Stimulated activated CD8-positive, alpha-beta memory T cell treated with anti-CD3 and anti-CD28 coated beads, Interleukin-4, amount 100 ng/mL, for 24 hours (primary cell): ENCODE data around the gene TMA7.
"Not testable (repeated sequence)": the region's sequence is repeated elsewhere in the genome, so short reads cannot be mapped to it uniquely, and the experiment has no call there.

Experiments used
- DNase-seq: peaks from one replicate; pipeline ENCODE4 v3.0.0-alpha.2; 2020; ENCODE audit warnings: low read depth

The TMA7 gene

DNA sequence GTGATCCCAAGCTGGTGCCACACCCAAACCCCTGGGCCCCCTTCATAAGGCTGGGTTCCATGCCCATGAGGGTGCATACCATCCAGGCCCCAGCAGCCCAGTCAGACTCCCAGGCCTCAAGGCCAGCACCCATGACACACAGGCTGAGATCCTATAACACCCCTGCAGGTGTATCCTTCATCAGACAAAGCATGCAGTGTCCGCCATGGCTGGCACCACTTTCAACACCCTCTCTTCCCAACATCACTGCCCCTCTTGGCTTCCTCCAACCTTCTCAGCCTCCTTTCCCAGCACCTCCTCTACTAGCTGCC lies 3.6 kb upstream of the TMA7 start:
- DNase-seq, result no peak

DNA sequence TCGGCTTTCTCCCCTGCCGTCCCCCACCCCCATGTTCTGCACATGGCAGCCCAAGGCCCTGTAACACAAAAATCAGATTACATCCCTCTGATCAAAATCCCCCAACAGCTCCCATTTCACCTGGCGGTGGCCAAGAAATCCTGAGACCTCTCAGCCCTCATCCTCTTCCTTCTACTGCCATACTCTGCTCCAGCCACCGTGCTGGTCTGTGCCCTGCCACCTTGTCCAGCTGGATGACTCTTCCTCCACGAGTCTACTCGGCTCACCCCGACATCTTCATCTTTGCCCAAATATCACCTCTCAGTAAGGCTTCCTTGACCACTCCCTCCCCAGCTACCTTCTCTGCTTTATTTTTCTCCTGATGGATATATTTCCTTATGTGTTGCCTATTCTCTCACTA lies 3.2 kb upstream of the TMA7 start:
- no peak for DNase-seq

DNA sequence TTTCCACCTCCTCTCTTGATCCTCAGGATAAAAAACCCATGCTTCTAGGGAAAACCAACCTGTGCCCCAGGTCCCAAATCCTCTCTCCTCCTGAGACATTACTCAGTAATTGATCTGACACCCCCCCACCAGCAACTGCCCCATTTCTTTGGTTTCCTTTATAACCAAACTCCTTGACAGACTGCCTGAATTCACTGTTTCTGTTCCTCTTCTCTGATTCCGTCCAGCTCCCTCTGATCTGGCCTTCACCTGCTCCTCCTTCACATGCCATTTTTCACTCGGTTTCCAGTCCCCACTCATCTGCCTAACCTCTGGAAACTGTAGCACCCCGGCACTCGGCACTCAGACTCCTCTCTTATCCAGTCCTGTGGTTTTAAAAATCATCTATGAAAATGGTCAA lies 2.2 kb upstream of the TMA7 start:
- DNase-seq, result no peak

DNA sequence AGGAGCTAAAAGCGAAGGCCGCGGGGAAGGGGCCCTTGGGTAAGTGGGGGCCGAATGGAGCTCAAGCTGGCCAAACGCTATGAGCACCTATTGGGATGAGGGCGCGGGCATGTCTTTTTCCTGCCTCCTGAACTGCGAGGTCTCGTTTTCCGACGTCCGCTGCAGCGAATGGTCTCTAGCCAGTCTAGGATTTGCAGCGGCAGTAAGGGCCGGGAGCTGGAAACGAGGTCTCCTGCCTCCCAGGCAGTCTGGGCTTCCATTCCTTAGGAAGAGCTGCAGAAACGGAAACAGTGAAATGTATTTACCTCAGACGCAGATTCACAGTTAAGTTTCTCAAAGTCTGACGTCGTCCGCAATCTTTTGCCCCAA lies 517 bp downstream of the TMA7 start:
- DNase-seq, result no peak

DNA sequence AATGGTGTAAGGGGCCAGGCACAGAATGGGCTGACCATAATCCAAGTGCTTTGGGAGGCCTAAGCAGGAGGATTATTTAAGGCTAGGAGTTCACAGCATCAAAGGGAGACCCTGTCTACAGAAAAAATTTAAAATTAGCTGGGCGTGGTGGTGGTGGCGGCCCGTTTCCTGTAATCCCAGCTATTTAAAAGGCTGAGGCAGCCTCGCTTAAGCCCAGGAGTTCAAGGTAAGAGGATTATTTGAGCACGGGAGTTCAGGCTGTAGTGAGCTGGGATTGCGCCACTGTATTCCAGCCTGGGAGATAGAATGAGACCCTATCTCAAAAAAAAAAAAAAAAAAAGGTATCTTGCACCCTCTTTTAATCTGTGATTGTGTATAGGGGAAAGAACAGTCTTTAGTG lies 1.9 kb downstream of the TMA7 start:
- no peak for DNase-seq

DNA sequence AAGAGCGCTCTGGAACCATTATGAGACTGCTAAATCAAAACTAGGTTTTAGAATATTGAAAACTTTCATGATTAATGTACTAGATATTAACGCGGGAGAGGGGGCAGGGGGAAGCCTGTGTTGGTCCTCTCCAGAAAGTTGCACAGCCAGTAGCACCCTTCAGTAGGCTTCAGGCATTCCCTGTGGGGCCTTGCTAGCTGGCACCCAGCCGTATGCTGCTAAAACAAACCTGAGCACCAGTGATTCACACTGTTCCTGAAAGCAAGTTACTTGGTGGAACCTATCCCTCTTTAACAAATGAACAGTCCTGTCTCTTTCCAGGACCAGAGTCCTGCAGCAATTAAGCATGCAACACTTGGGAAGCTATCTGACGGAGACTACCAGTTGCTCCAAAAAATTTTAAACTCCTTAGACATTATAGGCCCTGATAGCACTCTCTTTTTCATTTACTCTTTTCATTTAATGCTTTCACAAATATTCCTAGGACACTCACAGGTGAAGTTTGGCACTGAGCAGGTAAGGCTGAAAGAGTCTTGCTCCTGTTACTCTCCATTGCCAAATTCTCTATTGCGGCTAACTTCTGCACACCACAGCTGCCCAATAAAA lies 5.3 kb downstream of the TMA7 start:
- no peak for DNase-seq

DNA sequence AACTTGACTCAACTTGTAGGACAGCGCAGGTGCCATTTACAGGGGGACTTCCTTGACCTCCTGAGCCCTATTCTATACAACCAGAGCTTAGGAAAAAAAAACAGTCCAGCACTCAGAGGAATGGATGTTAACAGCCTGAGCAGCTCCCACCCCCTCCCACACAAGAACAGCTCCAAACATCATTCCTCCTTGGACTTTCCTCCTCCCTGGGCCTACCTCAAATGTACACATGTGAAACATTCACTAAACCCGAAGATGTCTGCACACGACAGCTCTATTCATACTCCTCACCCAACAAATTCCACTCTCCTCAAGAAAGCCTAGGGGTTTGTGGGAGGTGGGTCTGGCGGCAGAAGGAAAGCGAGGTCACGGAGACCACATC lies 6.0 kb downstream of the TMA7 start:
- no peak for DNase-seq

DNA sequence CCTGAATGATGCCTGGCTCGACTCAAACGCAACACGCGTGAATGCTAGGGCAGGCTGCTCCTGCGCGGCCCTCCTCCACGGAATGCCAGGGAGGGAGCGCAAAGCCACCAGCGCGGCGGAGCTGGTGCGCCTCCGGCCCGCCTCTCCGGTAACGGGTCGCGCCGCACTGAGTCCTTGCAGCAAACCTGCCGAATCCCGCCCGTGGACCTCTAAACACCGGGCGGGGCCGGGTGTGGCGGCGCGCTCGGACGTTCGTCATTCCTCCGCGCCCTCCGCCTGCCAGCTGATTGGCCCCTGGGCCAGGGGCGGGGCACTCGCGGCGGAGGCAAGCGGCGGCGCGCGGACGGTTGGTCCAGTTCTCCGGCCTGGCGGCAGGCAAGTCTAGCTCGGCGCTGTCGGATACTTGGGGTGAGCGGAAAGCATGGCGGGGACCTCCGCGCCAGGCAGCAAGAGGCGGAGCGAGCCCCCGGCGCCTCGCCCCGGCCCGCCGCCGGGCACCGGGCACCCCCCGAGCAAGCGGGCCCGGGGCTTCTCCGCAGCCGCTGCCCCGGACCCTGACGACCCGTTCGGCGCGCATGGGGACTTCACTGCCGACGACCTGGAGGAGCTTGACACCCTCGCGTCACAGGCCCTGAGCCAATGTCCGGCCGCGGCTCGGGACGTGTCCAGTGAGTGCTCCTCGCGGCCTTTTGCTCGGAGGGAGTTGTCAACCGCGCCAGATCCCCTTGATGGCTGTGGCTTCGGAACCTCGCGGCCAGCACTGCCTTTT lies 6.6 kb downstream of the TMA7 start, which contains the start of gene ATRIP:
TSS of gene ATRIP (plus strand) at position 313 of the 769 bp plus-strand sequence. CDS start at position 422, 109 bp downstream.
- DNase-seq, result peak; percentile 84

DNA sequence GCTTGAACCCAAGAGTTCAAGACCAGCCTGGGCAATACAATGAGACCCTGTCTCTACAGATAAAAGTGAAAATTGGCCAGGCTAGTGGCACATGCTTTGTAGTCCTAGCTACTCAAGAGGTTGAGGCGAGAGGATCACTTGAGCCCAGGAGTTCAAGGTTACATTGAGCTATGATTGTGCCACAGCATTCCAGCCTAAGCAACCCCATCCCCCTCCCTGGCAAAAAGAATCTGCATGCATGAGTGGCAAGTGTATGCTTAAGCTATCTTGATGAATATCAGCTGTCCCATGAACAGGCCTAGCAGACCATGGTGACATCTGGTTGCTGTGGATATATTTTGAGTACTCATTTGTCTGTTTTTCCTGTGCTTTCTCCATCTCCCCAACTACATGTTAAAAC lies 11.2 kb downstream of the TMA7 start:
- DNase-seq, result no peak

DNA sequence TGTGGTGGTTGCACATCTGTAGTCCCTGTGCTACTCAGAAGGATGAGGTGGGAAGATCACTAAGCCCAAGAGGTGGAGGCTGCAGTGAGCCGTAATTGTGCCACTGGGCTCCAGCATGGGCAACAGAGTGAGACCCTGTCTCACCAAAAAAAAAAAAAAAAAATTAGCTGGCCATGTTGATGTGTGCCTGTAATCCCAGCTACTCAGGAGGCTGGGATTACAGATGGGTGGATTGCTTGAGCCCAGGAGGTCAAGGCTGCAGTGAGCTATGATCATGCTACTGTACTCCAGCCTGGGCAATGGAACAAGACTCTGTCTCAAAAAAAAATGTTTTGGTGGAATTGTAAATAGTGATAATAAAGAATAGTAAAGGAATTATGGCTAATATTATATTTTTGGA lies 16.4 kb downstream of the TMA7 start:
- DNase-seq, result no peak

DNA sequence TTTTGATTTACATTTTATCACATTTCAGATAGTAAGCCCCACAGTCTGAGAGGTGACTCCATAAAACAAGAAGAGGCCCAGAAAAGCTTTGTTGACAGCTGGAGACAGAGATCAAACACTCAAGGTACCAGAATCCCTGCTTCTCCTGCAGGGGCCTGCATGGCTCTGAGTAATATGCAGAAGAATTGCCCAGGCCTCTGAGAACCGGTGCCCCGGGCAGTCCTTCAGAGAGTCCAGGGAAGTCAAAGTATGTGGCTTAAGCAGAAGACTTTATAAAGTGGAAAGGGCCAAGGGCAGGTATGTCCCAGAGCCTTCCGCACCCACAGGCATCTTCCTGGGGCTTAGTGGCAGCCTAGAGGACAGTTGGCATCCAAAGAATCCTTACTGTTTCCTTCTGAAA lies 19.3 kb downstream of the TMA7 start:
- no peak for DNase-seq

DNA sequence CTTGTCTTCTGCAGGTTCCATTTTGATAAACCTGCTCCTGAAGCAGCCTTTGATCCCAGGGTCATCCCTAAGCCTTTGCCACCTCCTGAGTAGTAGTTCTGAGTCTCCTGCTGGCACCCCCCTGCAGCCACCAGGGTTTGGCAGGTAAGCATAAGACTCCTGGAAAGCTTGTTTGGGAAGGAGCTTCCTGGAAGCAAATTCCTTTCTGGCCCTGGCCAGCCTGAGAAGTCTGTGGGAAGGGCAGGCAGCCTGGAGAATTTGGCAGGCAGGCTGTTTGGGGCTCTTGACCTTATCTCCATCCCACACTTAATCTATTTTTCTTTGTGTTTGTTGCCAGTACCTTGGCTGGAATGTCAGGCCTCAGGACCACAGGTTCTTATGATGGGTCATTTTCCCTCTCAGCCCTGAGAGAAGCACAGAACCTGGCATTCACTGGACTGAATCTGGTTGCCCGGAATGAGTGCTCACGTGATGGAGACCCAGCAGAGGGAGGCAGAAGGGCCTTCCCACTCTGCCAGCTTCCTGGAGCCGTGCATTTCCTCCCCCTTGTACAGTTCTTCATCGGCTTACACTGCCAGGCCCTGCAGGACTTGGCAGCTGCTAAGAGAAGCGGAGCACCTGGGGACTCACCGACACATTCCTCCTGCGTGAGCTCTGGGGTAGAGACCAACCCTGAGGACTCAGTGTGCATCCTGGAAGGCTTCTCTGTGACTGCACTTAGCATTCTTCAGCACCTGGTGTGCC lies 19.9 kb downstream of the TMA7 start:
- DNase-seq, result no peak

DNA sequence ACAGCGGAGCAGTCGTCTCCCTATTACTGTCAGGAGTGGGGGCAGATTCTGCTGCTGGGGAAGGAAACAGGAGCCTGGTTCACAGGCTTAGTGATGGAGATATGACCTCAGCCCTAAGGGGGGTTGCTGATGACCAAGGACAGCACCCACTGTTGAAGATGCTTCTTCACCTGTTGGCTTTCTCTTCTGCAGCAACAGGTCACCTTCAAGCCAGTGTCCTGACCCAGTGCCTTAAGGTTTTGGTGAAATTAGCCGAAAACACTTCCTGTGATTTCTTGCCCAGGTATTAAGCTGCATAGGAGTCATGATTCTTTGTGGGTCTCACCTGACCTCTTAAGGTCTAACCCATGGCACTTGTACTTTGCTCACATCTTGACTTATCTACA lies 20.5 kb downstream of the TMA7 start:
- no peak for DNase-seq

DNA sequence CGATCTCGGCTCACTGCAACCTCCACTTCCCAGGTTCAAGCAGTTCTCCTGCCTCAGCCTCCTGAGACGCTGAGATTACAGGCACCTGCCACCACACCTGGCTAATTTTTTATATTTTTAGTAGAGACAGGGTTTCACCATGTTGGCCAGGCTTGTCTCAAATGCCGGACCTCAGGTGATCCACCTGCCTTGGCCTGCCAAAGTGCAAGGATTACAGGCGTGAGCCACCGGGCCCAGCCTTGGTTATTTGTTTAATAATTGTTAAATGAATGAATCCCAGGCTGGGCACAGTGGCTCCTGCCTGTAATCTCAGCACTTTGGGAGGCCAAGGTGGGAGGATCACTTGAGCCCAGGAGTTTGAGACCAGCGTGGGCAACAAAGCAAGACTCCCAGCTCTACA lies 21.7 kb downstream of the TMA7 start:
- not testable (repeated sequence) for DNase-seq

DNA sequence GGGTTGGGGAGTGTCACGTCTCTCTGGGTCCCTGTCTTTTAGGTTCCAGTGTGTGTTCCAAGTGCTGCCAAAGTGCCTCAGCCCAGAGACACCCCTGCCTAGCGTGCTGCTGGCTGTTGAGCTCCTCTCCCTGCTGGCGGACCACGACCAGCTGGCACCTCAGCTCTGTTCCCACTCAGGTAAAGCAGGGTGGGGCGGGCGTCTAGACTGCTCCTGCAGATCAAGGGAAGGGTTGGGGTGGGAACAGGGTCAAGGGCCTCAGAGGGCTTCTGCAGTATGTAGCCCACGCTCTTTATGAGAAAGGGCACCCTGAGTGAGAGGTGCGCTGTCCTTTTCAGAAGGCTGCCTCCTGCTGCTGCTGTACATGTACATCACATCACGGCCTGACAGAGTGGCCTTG lies 23.6 kb downstream of the TMA7 start:
- no peak for DNase-seq

DNA sequence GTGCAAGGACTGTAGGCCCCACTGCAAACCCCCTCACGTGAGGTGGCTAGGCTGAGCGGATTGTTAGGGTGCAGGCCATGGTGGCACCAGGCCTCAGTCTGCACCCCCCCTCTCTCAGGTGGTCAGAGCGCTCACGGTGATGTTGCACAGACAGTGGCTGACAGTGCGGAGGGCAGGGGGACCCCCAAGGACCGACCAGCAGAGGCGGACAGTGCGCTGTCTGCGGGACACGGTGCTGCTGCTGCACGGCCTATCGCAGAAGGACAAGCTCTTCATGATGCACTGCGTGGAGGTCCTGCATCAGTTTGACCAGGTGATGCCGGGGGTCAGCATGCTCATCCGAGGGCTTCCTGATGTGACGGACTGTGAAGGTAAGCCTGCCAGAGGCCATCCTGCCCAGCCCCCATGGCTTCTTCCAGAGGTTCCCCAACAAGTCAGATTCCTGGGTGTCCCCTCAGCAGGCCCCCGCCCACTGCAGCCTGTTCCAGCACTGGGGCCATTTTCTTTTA lies 24.7 kb downstream of the TMA7 start:
- DNase-seq, result no peak

DNA sequence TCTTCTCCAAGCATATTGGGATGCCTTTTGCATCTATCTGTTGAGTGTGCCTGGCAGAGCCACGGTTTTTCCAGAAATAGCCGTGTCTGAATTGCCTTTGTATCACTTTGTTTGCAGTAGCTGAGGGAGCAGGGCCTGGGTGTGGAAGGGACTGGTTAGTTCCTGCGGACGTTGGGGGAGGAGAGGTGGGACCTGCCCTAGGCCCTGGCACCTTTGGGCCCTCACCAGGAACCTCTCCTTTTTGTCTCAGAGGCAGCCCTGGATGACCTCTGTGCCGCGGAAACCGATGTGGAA lies 25.1 kb downstream of the TMA7 start:
- DNase-seq, result no peak

DNA sequence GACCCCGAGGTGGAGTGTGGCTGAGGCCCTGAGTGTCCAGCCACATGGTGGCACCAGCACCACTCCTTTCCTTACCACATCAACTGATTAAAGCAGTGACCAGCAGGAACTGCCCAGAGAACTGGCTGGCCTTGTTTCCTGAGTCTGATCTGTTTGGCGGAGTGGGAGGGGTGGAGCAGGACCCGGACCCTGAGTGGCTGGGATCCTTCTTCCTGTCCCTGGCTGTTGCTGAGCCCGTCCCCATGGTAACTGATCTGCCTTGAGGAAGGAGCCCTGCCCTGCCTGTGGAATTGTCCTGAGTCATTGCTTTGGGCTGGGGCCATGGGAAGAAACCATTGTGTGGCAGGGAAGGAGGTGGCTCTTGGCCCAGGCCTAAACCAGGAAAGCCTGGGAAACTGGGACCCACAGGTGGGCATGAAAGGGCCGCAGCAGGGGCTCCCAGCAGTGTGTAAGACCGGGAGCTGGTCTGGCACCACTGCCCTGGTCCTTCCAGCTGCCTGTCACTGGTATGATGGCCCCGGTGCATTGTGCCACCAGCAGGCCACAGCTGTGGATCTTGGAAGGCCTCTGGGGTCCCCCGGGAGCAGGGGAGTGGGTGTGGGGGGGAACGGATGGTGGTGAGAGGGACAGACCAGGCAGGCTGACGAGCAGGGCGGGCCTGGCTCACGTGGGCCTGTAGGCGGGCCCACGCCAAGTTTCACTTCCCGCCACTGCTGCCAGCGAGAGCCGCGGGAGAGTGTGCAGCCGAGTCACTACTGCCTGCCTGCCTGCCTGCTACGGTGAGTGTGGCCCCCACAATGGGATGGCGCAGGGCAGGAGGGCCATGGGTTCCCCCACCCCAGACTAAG lies 25.7 kb downstream of the TMA7 start:
- peak; percentile 72 for DNase-seq

DNA sequence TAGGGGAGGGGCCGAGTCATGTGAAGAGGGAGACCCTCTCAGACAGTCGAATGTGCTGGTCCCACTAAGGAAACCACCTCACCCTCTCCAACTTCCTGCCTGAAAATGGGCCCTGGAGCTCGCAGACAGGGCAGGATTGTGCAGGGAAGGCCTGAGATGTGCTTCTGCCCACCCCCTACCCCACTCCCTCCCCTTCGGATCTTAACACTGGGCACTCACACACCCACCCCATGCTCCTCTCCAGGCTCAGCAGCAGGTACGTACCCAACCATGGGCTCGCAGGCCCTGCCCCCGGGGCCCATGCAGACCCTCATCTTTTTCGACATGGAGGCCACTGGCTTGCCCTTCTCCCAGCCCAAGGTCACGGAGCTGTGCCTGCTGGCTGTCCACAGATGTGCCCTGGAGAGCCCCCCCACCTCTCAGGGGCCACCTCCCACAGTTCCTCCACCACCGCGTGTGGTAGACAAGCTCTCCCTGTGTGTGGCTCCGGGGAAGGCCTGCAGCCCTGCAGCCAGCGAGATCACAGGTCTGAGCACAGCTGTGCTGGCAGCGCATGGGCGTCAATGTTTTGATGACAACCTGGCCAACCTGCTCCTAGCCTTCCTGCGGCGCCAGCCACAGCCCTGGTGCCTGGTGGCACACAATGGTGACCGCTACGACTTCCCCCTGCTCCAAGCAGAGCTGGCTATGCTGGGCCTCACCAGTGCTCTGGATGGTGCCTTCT lies 26.5 kb downstream of the TMA7 start:
- DNase-seq, result no peak

DNA sequence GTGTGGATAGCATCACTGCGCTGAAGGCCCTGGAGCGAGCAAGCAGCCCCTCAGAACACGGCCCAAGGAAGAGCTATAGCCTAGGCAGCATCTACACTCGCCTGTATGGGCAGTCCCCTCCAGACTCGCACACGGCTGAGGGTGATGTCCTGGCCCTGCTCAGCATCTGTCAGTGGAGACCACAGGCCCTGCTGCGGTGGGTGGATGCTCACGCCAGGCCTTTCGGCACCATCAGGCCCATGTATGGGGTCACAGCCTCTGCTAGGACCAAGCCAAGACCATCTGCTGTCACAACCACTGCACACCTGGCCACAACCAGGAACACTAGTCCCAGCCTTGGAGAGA lies 27.0 kb downstream of the TMA7 start:
- DNase-seq, result no peak

DNA sequence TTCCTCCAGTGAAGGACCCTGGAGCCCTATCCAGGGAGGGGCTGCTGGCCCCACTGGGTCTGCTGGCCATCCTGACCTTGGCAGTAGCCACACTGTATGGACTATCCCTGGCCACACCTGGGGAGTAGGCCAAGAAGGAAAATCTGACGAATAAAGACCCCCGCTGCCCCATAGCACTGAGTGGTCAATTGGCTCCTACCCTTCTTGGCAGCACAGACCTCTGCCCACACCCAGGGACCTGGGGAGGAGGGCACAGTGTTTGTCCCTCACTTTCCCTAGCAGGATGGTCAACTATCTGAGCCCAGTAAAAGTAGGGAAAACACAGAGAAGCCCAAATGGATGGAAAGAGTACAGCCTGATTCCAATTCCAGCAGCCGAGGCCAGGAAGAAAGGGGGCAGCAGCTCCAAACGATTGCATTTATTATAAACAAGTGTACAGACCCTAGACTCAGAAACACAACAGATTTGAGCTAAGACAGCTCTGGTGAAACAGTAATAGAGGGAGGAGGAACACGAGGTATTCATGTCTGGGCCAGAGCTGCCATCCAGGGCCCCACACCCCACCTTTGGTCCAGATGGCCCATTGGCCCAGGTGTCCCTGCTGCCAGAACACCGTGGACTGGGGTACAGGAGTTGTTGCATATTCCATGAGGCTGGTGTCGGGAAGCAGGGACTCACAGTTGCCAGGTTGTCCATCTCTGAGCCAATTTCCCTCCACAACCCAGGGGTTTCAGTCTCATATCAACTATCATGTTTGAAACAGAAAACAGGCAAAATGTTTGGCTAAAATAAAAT lies 27.6 kb downstream of the TMA7 start:
- no peak for DNase-seq
